Naive B cell (primary cell): ENCODE results near the gene LIPG. TPM values are rescaled to one million over a fixed set of nuclear protein-coding genes. Genes with fewer than 3 reads are reported as not detected.
"Not testable (repeated sequence)": the region's sequence is repeated elsewhere in the genome, so short reads cannot be mapped to it uniquely, and the experiment has no call there.

ENCODE experiments used
- ATAC-seq, 2 donors: fragments of 150-1000 bp; cut with Tn5 transposase; 2 replicates each; pipeline ENCODE4 v1.10.0; 2021; ENCODE audit warnings: low read depth in 2 of 2, mild to moderate bottlenecking in 2 of 2, moderate library complexity in 2 of 2
- DNase-seq: peaks from one replicate; pipeline ENCODE4 v3.0.0; 2022
- H3K27ac Mint-ChIP-seq, 6 donors: one replicate each; pipeline ENCODE4 v1.8.0; 2020 to 2022; ENCODE audit warnings: mild to moderate bottlenecking in 6 of 6, mixed read lengths in 6 of 6, moderate library complexity in 5 of 6, inconsistent platforms in 2 of 6
- H3K27me3 Mint-ChIP-seq, 3 donors: one replicate each; pipeline ENCODE4 v1.8.0; 2021 to 2022; ENCODE audit warnings: mixed read lengths in 3 of 3, mild to moderate bottlenecking in 1 of 3
- H3K36me3 Mint-ChIP-seq, 2 donors: one replicate each; pipeline ENCODE4 v1.8.0; 2020 to 2022; ENCODE audit warnings: mixed read lengths in 2 of 2, inconsistent platforms in 1 of 2, mild to moderate bottlenecking in 1 of 2
- H3K4me1 Mint-ChIP-seq, 3 donors: one replicate each; pipeline ENCODE4 v1.8.0; 2020 to 2022; ENCODE audit warnings: mixed read lengths in 3 of 3, inconsistent platforms in 1 of 3, mild to moderate bottlenecking in 1 of 3, moderate library complexity in 1 of 3
- H3K4me3 Mint-ChIP-seq, 8 donors: one replicate each; pipeline ENCODE4 v1.8.0; 2020 to 2022; ENCODE audit warnings: mild to moderate bottlenecking in 8 of 8, mixed read lengths in 8 of 8, moderate library complexity in 8 of 8, inconsistent platforms in 2 of 8
- H3K9me3 Mint-ChIP-seq, 7 donors: one replicate each; pipeline ENCODE4 v1.8.0; 2020 to 2022; ENCODE audit warnings: mixed read lengths in 7 of 7, mild to moderate bottlenecking in 5 of 7, inconsistent platforms in 2 of 7, moderate library complexity in 1 of 7
- polyA plus RNA-seq, 6 donors: library from polyadenylated mRNA; unstranded; fragments of 300-500 nt; fragmentation: Illumina TruSeq; gene quantifications; one replicate each; pipeline ENCODE4 v1.2.3, GENCODE V29; 2021; ENCODE audit warnings: low read depth in 6 of 6

Gene LIPG
- polyA plus RNA-seq, 6 donors from 2014 or later: not detected

GRCh38 chr18:49553003-49553402 is 8.9 kb upstream of the LIPG start:
- Mint-ChIP-seq H3K4me1 (no peaks in the 10 kb centered on the region), H3K36me3 (peaks cover 0 to 4% of the 10 kb centered on the region in 2 donors), H3K4me3 (no peak overlapping the region), H3K27ac (no peak overlapping the region), H3K9me3 (peaks cover 0 to 8% (median 2%) of the 10 kb centered on the region in 7 donors), H3K27me3 (peaks cover 34 to 44% (median 40%) of the 10 kb centered on the region in 3 donors)
- ATAC-seq: no peak
- DNase-seq: no peak

DNA sequence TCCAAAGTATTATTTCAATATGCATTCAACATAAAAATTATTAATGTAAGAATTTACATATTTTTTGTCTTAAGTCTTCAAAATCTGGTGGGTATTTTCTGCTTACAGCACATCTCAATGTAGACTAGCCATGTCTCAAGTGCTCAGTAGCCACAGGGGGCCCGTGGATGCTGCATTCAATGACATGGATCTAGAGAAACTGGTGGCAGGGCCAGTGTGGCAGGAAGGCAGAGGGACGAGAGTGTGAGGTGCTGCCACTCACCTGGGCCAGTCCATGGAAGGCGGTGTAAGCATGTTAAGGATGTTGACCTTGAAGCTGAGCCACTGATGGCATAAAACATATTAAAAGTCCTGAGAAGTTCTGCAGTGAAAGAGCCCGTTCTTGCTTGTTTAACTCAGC is 6.2 kb upstream of the LIPG start:
- Mint-ChIP-seq H3K4me1 (peaks cover 0 to 7% (median 0%) of the 10 kb centered on the region in 3 donors), H3K36me3 (peaks cover 0 to 4% of the 10 kb centered on the region in 2 donors), H3K4me3 (no peak overlapping the region), H3K27me3 (peaks cover 53 to 69% (median 65%) of the 10 kb centered on the region in 3 donors), H3K27ac (no peak overlapping the region), H3K9me3 (peaks cover 0 to 8% (median 2%) of the 10 kb centered on the region in 7 donors)
- no peak for DNase-seq
- ATAC-seq: no peak

DNA sequence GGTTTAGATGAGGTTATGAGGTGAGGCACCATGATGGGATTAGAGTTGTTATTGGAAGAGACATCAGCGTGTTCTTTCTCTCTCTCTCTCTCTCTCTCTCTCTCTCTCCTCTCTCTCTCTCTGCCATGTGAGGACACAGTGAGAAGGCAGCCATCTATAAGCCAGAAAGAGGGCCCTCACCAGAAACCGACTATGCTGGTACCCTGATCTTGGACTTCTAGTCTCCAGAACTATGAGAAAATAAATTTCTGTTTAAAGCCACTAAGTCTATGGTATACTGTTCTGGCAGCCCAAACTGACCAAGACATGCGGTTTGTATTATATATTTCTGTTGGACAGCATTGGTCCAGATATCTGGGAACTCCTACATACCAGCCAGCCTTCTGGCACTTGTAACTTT is 3.5 kb upstream of the LIPG start:
- Mint-ChIP-seq H3K4me3 (peak overlapping the region in 1 of 8 donors; percentile 54), H3K27ac (no peak overlapping the region), H3K27me3 (peaks cover 63 to 81% (median 76%) of the 10 kb centered on the region in 3 donors), H3K36me3 (peaks cover 0 to 6% of the 10 kb centered on the region in 2 donors), H3K9me3 (peaks cover 0 to 2% (median 0%) of the 10 kb centered on the region in 7 donors), H3K4me1 (peaks cover 18 to 34% (median 24%) of the 10 kb centered on the region in 3 donors)
- DNase-seq (no peak), ATAC-seq (no peak)

DNA sequence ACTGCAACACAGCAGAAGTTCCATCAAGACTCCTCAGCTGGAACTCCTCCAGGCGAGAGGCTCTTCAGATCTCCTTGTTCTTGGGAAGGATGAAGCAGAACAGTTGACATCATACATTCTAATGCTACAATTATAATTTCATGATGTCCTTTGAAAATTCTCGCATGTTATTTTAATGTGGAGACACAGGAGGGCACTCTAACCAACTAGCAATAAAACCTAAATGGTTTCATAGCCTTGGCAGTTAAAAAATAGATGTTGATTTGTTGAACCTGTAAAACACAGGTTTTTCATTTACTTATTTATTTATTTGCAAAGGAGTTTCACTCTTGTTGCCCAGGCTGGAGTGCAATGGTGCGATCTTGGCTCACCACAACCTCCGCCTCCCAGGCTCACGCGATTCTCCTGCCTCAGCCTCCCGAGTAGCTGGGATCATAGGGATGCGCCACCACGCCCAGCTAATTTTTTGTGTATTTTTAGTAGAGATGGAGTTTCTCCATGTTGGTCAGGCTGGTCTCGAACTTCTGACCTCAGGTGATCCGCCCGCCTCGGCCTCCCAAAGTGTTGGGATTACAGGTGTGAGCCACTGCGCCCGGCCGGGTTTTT is 2.4 kb upstream of the LIPG start:
- H3K4me1 Mint-ChIP-seq: peaks cover 18 to 34% (median 24%) of the 10 kb centered on the region in 3 donors
- H3K9me3 Mint-ChIP-seq, ATAC-seq, H3K27ac Mint-ChIP-seq, H3K4me3 Mint-ChIP-seq, DNase-seq, H3K36me3 Mint-ChIP-seq: not testable (repeated sequence)
- peaks cover 65 to 82% (median 80%) of the 10 kb centered on the region in 3 donors for H3K27me3 Mint-ChIP-seq

DNA sequence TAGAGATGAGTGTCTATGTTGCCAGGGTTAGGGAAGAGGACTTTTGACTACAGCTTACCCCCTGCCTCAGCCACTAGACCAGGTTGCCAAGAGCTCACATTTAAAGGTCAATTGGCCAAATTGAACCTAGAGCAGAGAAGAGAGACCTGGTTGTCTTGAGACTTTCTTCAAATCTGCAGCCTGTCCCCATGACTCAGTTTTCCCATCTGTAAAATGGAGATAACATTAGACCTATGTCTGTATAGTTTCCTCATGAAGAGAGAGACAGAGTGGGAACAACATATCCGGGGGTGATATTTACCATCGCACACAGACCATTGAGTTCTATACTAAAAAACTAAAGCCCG is 1.6 kb upstream of the LIPG start:
- peak overlapping the region in 7 of 8 donors; percentile 30 to 87 (median 64) for H3K4me3 Mint-ChIP-seq
- peak overlapping the region in 1 of 6 donors; percentile 37 for H3K27ac Mint-ChIP-seq
- peaks cover 0 to 6% of the 10 kb centered on the region in 2 donors for H3K36me3 Mint-ChIP-seq
- DNase-seq: no peak
- no peak for ATAC-seq
- H3K27me3 Mint-ChIP-seq: peaks cover 70 to 83% (median 77%) of the 10 kb centered on the region in 3 donors
- peaks cover 18 to 34% (median 24%) of the 10 kb centered on the region in 3 donors for H3K4me1 Mint-ChIP-seq
- no peaks in the 10 kb centered on the region for H3K9me3 Mint-ChIP-seq

GRCh38 chr18:49560624-49561288 is 1.1 kb upstream of the LIPG start:
- Mint-ChIP-seq H3K4me1 (peaks cover 18 to 34% (median 24%) of the 10 kb centered on the region in 3 donors), H3K9me3 (no peaks in the 10 kb centered on the region), H3K36me3 (peaks cover under 1 to 6% of the 10 kb centered on the region in 2 donors), H3K27ac (no peak overlapping the region), H3K4me3 (peak overlapping the region; percentile 61 to 90 (median 82)), H3K27me3 (peaks cover 70 to 85% (median 83%) of the 10 kb centered on the region in 3 donors)
- ATAC-seq (peak in 1 of 2 donors; percentile 9), DNase-seq (no peak)

DNA sequence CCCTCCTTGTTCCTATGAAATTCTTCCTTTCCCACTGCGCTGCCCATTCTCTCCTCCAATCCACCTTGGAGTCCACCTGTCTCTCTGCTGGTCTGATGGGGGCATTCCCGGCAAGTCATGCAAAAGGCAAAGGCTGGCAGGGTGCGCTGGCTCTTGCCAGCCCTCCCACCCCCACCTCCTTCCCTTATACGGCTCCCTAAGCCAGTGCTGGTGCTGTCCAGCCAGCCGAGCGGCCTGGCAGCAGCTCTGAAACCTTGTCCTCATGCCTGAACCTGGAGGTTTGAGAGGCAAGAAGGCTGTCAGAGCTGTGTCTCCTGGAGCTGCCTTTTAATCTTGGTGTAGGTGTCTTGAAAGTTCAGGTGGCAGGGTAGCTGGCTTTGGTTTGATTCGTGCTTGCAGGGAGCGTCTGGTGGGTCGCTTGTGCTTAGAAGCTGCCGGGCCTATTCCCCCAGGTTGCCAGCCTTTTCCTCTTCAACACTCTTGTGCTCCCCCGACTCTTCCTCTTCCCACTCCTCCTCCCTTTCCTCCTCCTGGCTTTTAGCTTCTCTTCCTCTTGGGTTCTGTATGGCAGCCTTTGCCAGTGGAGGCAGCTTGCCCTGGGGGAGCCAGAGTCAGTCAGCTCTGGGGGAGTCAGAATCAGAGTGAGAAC is 748 bp downstream of the LIPG start:
- ATAC-seq: no peak
- peaks cover 18 to 34% (median 24%) of the 10 kb centered on the region in 3 donors for H3K4me1 Mint-ChIP-seq

DNA sequence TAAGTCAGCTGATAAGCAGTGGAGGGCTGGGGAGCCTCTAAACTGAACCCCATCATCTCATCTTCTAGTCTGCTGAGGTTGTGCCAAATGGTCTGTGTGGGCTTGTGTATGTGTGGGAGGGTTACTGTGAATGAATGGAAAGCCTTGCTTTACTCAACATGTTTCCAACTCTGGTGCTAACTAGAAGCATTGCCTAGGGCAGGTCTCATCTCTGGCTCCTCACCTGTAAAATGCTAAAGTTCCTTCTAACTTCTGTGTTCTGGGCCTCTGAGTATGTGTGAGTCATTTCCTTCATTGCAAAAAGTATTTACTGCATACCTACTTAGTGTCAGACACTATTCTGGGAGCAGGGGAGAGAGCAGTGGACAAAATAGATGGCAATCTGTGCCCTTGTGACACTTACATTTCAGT is 1.3 kb downstream of the LIPG start:
- Mint-ChIP-seq H3K27ac (peak overlapping the region in 1 of 6 donors; percentile 71), H3K36me3 (peaks cover 5 to 6% of the 10 kb centered on the region in 2 donors), H3K27me3 (peaks cover 84 to 93% (median 85%) of the 10 kb centered on the region in 3 donors), H3K4me3 (peak overlapping the region in 7 of 8 donors; percentile 46 to 83 (median 81)), H3K4me1 (peaks cover 18 to 34% (median 24%) of the 10 kb centered on the region in 3 donors), H3K9me3 (no peaks in the 10 kb centered on the region)
- DNase-seq (no peak), ATAC-seq (no peak)

More for the DNA sequence above, 748 bp downstream of the LIPG start:
- no peaks in the 10 kb centered on the region for H3K9me3 Mint-ChIP-seq
- peak overlapping the region; percentile 61 to 90 (median 82) for H3K4me3 Mint-ChIP-seq
- peak overlapping the region in 3 of 6 donors; percentile 26 to 72 (median 71) for H3K27ac Mint-ChIP-seq
- peaks cover 81 to 94% (median 89%) of the 10 kb centered on the region in 3 donors for H3K27me3 Mint-ChIP-seq
- DNase-seq: no peak
- peaks cover 5 to 6% of the 10 kb centered on the region in 2 donors for H3K36me3 Mint-ChIP-seq

- no peak for ATAC-seq
- peaks cover 18 to 34% (median 24%) of the 10 kb centered on the region in 3 donors for H3K4me1 Mint-ChIP-seq
- H3K27ac Mint-ChIP-seq: no peak overlapping the region
- H3K4me3 Mint-ChIP-seq: peak overlapping the region in 2 of 8 donors; percentile 16 to 32
- H3K9me3 Mint-ChIP-seq: no peaks in the 10 kb centered on the region
- H3K36me3 Mint-ChIP-seq: peaks cover 5 to 6% of the 10 kb centered on the region in 2 donors
- peaks cover 76 to 86% (median 80%) of the 10 kb centered on the region in 3 donors for H3K27me3 Mint-ChIP-seq
- DNase-seq: no peak
These were observed 2.1 kb downstream of the LIPG start for GRCh38 chr18:49563701-49564517.

DNA sequence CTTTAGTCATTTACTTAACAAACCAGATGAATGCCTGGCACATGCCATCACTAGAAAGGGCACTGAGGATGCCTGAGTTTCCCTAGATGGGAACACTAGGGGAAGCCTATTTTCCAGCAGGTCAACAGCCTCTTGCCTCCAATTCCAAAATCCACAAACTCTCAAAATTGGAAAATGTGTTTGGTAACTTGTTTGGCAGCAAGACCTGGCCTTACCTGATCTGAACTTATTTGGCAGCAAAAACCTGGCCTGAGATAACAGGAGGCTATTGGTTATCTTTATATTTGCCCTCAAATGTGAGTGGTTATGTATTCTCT is 2.6 kb downstream of the LIPG start:
- no peak for DNase-seq

DNA sequence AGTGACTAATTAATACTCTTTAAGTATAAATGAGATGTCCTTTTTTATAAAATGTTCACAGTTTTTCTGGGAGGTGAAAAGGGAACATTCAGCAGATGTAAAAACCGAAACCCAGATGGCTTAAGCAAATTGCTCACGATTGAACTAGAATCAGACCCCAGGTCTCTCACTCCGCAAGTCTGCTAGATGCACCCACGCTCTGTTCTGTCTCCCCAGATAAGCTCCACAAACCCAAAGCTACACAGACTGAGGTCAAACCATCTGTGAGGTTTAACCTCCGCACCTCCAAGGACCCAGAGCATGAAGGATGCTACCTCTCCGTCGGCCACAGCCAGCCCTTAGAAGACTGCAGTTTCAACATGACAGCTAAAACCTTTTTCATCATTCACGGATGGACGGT is 3.2 kb downstream of the LIPG start:
- Mint-ChIP-seq H3K27ac (no peak overlapping the region), H3K4me1 (peaks cover 18 to 32% (median 24%) of the 10 kb centered on the region in 3 donors), H3K9me3 (no peaks in the 10 kb centered on the region), H3K36me3 (peaks cover 5 to 6% of the 10 kb centered on the region in 2 donors), H3K27me3 (peaks cover 67 to 77% (median 74%) of the 10 kb centered on the region in 3 donors), H3K4me3 (no peak overlapping the region)
- no peak for ATAC-seq
- DNase-seq: no peak

More for the DNA sequence above, 2.6 kb downstream of the LIPG start:
- no peak overlapping the region for H3K4me3 Mint-ChIP-seq
- peaks cover 18 to 34% (median 24%) of the 10 kb centered on the region in 3 donors for H3K4me1 Mint-ChIP-seq
- peaks cover 5 to 6% of the 10 kb centered on the region in 2 donors for H3K36me3 Mint-ChIP-seq
- no peaks in the 10 kb centered on the region for H3K9me3 Mint-ChIP-seq
- no peak overlapping the region for H3K27ac Mint-ChIP-seq
- peaks cover 71 to 80% (median 80%) of the 10 kb centered on the region in 3 donors for H3K27me3 Mint-ChIP-seq
- ATAC-seq: no peak

- no peaks in the 10 kb centered on the region for H3K9me3 Mint-ChIP-seq
- H3K4me1 Mint-ChIP-seq: peaks cover 18 to 27% (median 24%) of the 10 kb centered on the region in 3 donors
- DNase-seq (no peak), ATAC-seq (no peak)
- H3K36me3 Mint-ChIP-seq: peaks cover 5 to 6% of the 10 kb centered on the region in 2 donors
- no peak overlapping the region for H3K27ac Mint-ChIP-seq
- peaks cover 63 to 72% (median 69%) of the 10 kb centered on the region in 3 donors for H3K27me3 Mint-ChIP-seq
- H3K4me3 Mint-ChIP-seq: no peak overlapping the region
These were observed 3.8 kb downstream of the LIPG start for GRCh38 chr18:49565612-49566011.
